ENCODE measurements around the gene EFCAB12. TPM values are rescaled to one million over a fixed set of nuclear protein-coding genes. Genes with fewer than 3 reads are reported as not detected.
A peak's percentile ranks its signal among the peaks of the same experiment; 100 is the strongest.

Gene EFCAB12
- total RNA-seq, 2 experiments from 2014 or later, result 1.1 to 2.5 TPM

GRCh38 chr3:129402210-129402609 is 26.2 kb downstream of the EFCAB12 start:
- no TSS peak for BruUV-seq (replicated peaks)
- TF ChIP-seq CTCF (conservative IDR thresholded peaks at IDR 0.05; ENCODE audit: low read length) (no peak), EZH2phosphoT487 (IDR thresholded peaks at IDR 0.05; ENCODE audit: borderline replicate concordance, low read depth, low read length) (no peak)
- Histone ChIP-seq H3K4me1 (ENCODE audit: insufficient read depth, low read length, poor library complexity, severe bottlenecking) (peaks cover 22% of the 10 kb centered on the region), H3K79me2 (ENCODE audit: insufficient read depth, low read depth, low read length) (peaks cover 21% of the 10 kb centered on the region), H2AFZ (ENCODE audit: low read length) (no peak overlapping the region), H3K36me3 (ENCODE audit: insufficient read depth, low read length) (peaks cover 5% of the 10 kb centered on the region), H4K20me1 (ENCODE audit: insufficient read depth, low read length) (0 out of 2 replicates have a peak, but pooled peaks cover 5% of the 10 kb centered on the region), H3K9me2 (ENCODE audit: insufficient read depth, low read length) (no peaks in the 10 kb centered on the region), H3K9me3 (ENCODE audit: low read length) (no peaks in the 10 kb centered on the region), H3K27ac (ENCODE audit: low read depth, low read length, poor library complexity, severe bottlenecking) (no peak overlapping the region), H3K4me3 (ENCODE audit: low read depth, low read length, poor library complexity, severe bottlenecking) (no peak overlapping the region), H3K4me2 (ENCODE audit: low read length) (no peak overlapping the region)
- DNase-seq (ENCODE audit: low spot score), result no peak
- POLR2A ChIA-PET, result no interaction called here
- intact Hi-C loops (cut with micrococcal nuclease; ENCODE audit: unreplicated experiment), result no loop called here
- CTCF ChIA-PET (ENCODE audit: unreplicated experiment), result no interaction called here

DNA sequence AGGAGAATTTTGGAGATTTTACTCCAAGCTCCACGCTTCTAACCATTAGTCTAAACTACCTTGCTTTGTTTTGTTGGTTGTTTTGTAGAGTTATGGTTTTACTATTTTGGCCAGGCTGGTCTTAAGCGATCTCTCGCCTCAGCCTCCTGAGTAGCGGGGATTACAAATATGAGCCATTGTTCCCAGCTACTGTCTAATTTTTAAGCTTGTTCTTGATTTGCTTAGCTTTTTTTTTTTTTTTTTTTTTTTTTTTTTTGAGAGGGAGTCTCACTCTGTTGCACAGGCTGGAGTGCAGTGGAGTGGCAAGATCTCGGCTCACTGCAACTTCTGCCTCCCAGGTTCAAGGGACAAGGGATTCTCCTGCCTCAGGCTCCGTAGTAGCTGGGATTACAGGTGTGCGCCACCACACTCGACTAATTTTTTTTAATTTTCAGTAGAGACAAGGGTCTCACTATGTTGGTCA is 28.5 kb downstream of the EFCAB12 start:
- ChIA-PET CTCF (ENCODE audit: unreplicated experiment) (interaction anchor here (1.3 to 1.4 kb wide), 2 partner anchors 9 to 15 kb away, joined by 3 to 6 read pairs; no protein-coding TSS in a partner anchor), POLR2A (interaction anchor here (0.8 to 2.5 kb wide), 6 partner anchors 9 to 58 kb away, joined by 4 to 13 read pairs (median 7); partner anchors contain the start of genes IFT122 and MBD4)
- peak overlapping the region; percentile 87 for H3K4me3 ChIP-seq (ENCODE audit: low read depth, low read length, poor library complexity, severe bottlenecking)
- peaks cover 11% of the 10 kb centered on the region; the same call in 1 of the 2 replicates for H4K20me1 ChIP-seq (ENCODE audit: insufficient read depth, low read length)
- H3K27ac ChIP-seq (ENCODE audit: low read depth, low read length, poor library complexity, severe bottlenecking), result peak overlapping the region; percentile 59
- H3K4me1 ChIP-seq (ENCODE audit: insufficient read depth, low read length, poor library complexity, severe bottlenecking), result peaks cover 22% of the 10 kb centered on the region
- DNase-seq (ENCODE audit: low spot score), result no peak
- TF ChIP-seq EZH2phosphoT487 (IDR thresholded peaks at IDR 0.05; ENCODE audit: borderline replicate concordance, low read depth, low read length) (no peak), CTCF (conservative IDR thresholded peaks at IDR 0.05; ENCODE audit: low read length) (no peak; the same call in 1 of the 2 replicates)
- H3K36me3 ChIP-seq (ENCODE audit: insufficient read depth, low read length), result peaks cover 27% of the 10 kb centered on the region
- no TSS peak for BruUV-seq (replicated peaks)
- H3K4me2 ChIP-seq (ENCODE audit: low read length), result peak overlapping the region; percentile 86
- H2AFZ ChIP-seq (ENCODE audit: low read length), result peak overlapping the region; percentile 95
- peaks cover 43% of the 10 kb centered on the region for H3K79me2 ChIP-seq (ENCODE audit: insufficient read depth, low read depth, low read length)
- no peaks in the 10 kb centered on the region for H3K9me2 ChIP-seq (ENCODE audit: insufficient read depth, low read length)
- intact Hi-C loops (cut with micrococcal nuclease; ENCODE audit: unreplicated experiment), result loop anchor here (1.0 to 5.0 kb wide), 2 partner anchors 40 to 123 kb away; partner anchors contain the start of genes HMCES and IFT122
- H3K9me3 ChIP-seq (ENCODE audit: low read length), result no peaks in the 10 kb centered on the region
